ENCODE measurements around the gene KIF18A. TPM values are rescaled to one million over a fixed set of nuclear protein-coding genes. Genes with fewer than 3 reads are reported as not detected.

KIF18A gene
- total RNA-seq, result 1 to 10 TPM; 2.9 to 6.6 (median 4.2) TPM

DNA sequence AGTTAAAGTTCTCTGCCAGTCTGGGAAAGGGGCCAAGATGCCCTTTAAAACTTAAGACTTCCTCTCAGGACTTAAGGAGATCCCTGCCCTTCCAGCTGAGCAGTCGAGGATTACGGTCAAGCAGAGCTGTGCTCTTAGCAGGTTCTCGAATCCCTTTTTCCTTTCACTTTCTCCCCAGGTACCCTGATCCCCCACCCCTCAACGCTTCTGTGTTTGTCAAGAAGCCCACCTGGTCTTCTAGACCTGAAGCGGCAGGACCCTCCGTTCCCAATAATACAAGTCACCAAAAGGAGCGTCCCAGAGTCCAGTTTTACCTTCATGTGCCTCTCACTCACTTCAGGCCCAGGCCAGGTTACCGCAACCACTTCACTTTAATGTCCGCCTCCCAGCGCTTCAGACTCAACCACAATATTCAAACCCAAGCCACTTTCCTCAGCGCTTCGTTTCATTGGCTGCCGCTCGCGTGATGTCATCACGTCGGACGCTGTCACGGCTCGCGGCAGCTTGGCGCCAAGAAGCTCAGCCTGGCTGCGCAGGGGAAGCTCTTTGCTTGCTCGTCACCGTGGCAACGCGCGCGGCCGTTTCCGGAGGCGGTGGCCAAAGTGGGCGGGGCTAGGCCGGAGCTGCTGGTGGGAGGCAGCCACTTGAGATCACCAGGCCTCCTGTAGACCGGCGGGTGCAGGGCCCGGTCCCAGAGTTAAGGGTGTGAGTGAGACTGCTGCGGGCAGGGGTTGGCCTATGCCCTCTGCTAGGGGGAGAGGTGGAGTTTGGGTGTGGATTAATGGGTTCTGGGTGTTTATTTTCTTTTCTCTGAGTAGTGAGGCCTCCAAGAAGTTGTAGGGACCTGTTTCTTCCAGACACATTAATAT, at the start of gene KIF18A, which contains the start of gene METTL15:
Gene KIF18A, minus strand, starts transcription at position 407 of the 869 bp plus-strand sequence. CDS start 10,209 bp downstream, outside the sequence.
Gene METTL15, plus strand, starts transcription at position 639 of the 869 bp plus-strand sequence. CDS start 4,947 bp downstream, outside the sequence.
- no peak for TF ChIP-seq EP300 (IDR thresholded peaks at IDR 0.05)
- TF ChIP-seq POLR2AphosphoS5 (IDR thresholded peaks at IDR 0.05), result peak in 2 of 3 donors; percentile 71 to 93
- peak in 1 of 2 donors; percentile 57 for TF ChIP-seq POLR2A (IDR thresholded peaks at IDR 0.05)
- TF ChIP-seq, protein P1, sequence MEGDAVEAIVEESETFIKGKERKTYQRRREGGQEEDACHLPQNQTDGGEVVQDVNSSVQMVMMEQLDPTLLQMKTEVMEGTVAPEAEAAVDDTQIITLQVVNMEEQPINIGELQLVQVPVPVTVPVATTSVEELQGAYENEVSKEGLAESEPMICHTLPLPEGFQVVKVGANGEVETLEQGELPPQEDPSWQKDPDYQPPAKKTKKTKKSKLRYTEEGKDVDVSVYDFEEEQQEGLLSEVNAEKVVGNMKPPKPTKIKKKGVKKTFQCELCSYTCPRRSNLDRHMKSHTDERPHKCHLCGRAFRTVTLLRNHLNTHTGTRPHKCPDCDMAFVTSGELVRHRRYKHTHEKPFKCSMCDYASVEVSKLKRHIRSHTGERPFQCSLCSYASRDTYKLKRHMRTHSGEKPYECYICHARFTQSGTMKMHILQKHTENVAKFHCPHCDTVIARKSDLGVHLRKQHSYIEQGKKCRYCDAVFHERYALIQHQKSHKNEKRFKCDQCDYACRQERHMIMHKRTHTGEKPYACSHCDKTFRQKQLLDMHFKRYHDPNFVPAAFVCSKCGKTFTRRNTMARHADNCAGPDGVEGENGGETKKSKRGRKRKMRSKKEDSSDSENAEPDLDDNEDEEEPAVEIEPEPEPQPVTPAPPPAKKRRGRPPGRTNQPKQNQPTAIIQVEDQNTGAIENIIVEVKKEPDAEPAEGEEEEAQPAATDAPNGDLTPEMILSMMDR (IDR thresholded peaks at IDR 0.05), result no peak
- Histone ChIP-seq H3K27me3 (no peaks in the 10 kb centered on the region), H3K36me3 (no peaks in the 10 kb centered on the region), H3K27ac (peak within 1 kb of the TSS; percentile 81), H3K4me1 (peaks cover 41% of the 10 kb centered on the region), H3K4me3 (peak within 1 kb of the TSS; percentile 64), H3K9me3 (no peaks in the 10 kb centered on the region)
- under 1% methylated on average over 25 of the region's 38 CpGs for WGBS
- DNase-seq (ENCODE audit: low spot score in 2 of 2), result peak; percentile 100

DNA sequence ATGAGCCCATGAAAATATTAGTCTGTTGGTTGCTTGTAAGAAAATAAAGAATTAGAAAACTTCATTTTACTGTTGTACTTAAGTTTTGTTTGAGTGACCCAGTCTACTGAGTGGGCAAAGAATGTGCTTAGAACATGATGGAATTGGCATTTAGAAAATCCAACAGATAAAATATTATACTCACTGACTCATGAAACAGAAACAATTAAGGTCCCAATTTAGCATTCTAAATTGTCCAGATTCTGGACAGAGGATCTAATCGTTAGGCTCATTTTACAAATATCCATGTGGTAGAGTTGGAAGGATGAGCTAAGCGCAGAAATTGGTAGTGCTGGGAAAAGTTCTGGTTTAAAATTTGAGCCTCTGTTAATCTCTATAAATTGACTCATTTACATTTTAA, 45.6 kb upstream of the KIF18A start:
- H3K27ac ChIP-seq, result no peak overlapping the region
- no peak overlapping the region for H3K4me3 ChIP-seq
- peaks cover 20% of the 10 kb centered on the region for H3K36me3 ChIP-seq
- WGBS, result 93% methylated on average over 2 of the region's 2 CpGs
- H3K4me1 ChIP-seq, result no peaks in the 10 kb centered on the region
- no peaks in the 10 kb centered on the region for H3K27me3 ChIP-seq
- TF ChIP-seq EP300 (IDR thresholded peaks at IDR 0.05) (no peak), POLR2AphosphoS5 (IDR thresholded peaks at IDR 0.05) (no peak), POLR2A (IDR thresholded peaks at IDR 0.05) (no peak)
- TF ChIP-seq, protein P1 (IDR thresholded peaks at IDR 0.05), result no peak
- H3K9me3 ChIP-seq, result no peaks in the 10 kb centered on the region
- DNase-seq (ENCODE audit: low spot score in 2 of 2), result no peak

DNA sequence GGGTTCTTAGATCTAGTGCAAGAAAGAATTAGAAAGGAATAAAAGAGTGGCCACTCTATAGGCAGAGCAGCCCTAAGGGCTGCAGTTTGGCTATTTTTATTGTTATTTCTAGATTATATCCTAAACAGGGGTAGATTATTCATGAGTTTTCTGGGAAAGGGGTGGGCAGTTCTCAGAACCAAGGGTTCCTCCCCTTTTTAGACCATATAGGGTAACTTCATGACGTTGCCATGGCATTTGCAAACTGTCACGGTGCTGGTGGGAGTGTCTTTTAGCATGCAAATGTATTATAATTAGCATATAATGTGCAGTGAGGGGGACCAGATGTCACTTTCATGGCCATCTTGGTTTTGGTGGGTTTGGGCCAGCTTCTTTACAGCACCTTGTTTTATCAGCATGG, 44.8 kb upstream of the KIF18A start:
- Histone ChIP-seq H3K27me3 (no peaks in the 10 kb centered on the region), H3K27ac (no peak overlapping the region), H3K36me3 (peaks cover 11% of the 10 kb centered on the region), H3K9me3 (no peaks in the 10 kb centered on the region), H3K4me1 (no peaks in the 10 kb centered on the region), H3K4me3 (no peak overlapping the region)
- 94% methylated on average over 2 of the region's 2 CpGs for WGBS
- no peak for TF ChIP-seq POLR2AphosphoS5 (IDR thresholded peaks at IDR 0.05)
- TF ChIP-seq POLR2A (IDR thresholded peaks at IDR 0.05), result no peak
- TF ChIP-seq EP300 (IDR thresholded peaks at IDR 0.05), result no peak
- TF ChIP-seq, protein P1 (IDR thresholded peaks at IDR 0.05), result no peak
- no peak for DNase-seq (ENCODE audit: low spot score in 2 of 2)

DNA sequence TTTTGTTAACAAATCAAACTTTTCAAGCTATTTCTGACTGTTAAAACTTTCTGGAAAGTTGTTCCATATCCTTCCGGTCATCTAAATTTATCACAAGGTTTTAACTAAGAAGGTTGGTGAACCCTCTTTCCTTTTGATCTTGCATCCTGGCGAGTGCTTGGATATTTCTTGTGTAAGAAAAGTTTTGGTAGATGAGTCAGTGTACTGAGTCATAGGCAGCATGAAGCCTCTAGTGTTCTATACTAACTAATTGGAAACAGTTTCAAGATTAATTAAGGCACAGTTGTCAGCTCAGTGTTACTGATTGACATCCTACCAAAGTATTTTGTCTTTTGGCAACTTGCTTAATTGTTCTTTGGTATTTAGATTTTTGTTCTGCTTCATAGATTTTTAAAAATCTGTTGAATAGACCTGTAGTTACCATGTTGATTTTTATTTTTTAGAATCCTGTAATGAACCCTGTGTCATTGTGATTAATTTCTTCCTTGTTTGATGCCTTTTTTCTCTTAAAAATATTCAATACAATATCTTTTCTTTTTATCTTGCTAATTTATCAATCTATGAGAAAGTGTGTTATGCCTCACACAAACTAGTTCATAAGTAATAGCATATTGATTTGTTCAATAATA, 38.3 kb upstream of the KIF18A start:
- Histone ChIP-seq H3K36me3 (no peaks in the 10 kb centered on the region), H3K27ac (no peak overlapping the region), H3K4me3 (no peak overlapping the region), H3K27me3 (no peaks in the 10 kb centered on the region), H3K9me3 (no peaks in the 10 kb centered on the region), H3K4me1 (peaks cover 3% of the 10 kb centered on the region)
- no peak for TF ChIP-seq EP300 (IDR thresholded peaks at IDR 0.05)
- TF ChIP-seq POLR2AphosphoS5 (IDR thresholded peaks at IDR 0.05), result no peak
- TF ChIP-seq, protein P1 (IDR thresholded peaks at IDR 0.05), result no peak
- WGBS, result 29% methylated on average over 2 of the region's 2 CpGs
- no peak for DNase-seq (ENCODE audit: low spot score in 2 of 2)

DNA sequence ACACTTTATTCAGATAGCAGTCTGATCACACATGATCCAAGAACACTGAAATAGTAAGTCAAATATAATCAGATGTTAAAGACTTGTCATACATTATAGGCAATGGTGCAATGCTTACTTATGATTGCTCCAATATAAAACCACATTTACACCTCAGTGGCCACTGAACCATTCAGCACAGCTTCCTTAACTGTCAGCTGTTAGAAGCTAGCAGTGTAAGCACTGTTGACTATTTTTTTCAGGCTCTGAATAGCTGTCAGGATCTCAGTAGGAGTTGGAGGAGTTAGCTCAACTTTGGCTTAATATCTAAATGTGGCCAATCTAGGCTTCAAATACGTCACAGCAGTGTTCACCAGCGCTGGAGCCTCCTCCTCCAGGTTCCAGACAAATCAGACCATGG, 36.9 kb upstream of the KIF18A start:
- peaks cover 3% of the 10 kb centered on the region for H3K4me1 ChIP-seq
- TF ChIP-seq EP300 (IDR thresholded peaks at IDR 0.05), result no peak
- H3K36me3 ChIP-seq, result peaks cover 4% of the 10 kb centered on the region
- H3K27ac ChIP-seq, result no peak overlapping the region
- peaks cover 9% of the 10 kb centered on the region for H3K9me3 ChIP-seq
- no peak overlapping the region for H3K4me3 ChIP-seq
- 97% methylated on average over 2 of the region's 2 CpGs for WGBS
- no peaks in the 10 kb centered on the region for H3K27me3 ChIP-seq
- DNase-seq (ENCODE audit: low spot score in 2 of 2), result no peak
